GM18909 (cell line): ENCODE measurements around the gene RHOB.

ENCODE experiments used
- ATAC-seq: cut with Tn5 transposase; IDR thresholded peaks from one replicate; pipeline ENCODE4 v1.9.1; 2021; ENCODE audit warnings: mild to moderate bottlenecking; ENCODE audit not compliant: unreplicated experiment, poor library complexity

RHOB gene

DNA sequence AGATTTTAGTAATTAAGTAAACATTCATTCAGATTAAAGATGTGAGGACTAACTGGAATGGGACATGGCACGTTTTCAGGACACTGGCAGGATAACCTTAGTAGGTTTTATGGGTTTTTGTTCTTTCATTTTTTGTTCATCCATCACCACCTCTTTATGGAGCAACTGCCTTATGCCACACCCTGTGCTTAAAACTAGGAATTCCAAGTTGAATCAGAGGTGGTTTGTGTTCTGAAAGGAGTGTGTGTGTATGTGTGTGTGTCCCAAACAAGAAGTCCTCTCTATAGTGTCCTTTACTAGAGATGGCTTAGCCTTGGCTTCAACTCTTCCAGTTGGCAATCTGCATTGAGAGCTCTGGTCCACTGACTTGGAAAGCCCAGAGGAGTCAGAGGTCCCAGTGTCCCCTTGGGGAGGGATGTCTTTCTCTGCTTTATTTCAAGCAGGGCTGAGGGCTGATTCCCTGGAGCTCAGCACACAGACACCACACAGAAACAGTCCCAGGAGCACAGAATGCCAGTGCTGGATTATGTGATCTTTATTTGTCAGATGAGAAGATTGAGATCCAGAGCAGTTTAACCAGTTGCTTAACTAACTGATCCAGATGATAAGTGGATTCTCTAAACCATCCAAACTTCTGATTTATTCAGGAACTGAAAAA is 25.2 kb downstream of the RHOB start:
- ATAC-seq, result no peak

DNA sequence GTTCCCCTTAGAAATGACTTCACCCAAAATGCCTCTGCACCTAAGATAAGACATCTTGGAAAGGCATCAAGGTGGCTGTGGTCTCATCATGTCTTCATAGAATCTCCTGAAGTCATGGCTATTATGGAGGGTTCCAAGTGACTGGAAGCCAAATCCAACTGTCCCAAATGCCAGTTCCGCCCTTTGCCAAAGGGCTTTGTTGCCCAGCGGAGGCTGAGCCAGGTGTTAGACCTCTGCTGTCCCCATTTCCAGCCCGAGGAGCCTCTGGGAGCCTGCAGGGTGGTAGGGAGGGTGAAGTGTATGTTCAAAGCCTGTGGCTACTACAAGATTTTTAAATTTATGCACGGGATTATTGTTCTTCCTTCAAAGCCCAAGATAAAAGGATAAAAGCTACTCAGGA is 25.7 kb downstream of the RHOB start:
- no peak for ATAC-seq

DNA sequence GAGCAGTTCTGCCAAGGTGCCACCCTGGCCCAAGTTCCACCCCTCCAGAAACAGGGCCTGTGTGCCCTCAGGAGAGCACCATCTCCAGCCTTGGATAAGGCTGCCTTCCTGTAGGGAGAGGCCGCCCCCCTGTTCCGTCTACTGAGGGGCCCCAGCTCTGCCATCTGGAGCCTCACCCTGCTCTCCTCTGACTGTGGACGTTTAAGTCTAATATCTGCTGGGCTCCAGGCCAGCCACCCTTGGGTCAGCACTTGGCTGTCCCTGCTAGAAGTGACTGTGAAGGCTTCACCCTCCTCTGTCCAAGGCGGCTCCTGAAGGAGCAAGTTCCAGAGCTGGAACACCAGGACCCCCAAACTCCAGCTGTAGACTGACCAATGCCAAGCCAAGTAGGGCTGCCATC is 26.3 kb downstream of the RHOB start:
- ATAC-seq, result no peak

DNA sequence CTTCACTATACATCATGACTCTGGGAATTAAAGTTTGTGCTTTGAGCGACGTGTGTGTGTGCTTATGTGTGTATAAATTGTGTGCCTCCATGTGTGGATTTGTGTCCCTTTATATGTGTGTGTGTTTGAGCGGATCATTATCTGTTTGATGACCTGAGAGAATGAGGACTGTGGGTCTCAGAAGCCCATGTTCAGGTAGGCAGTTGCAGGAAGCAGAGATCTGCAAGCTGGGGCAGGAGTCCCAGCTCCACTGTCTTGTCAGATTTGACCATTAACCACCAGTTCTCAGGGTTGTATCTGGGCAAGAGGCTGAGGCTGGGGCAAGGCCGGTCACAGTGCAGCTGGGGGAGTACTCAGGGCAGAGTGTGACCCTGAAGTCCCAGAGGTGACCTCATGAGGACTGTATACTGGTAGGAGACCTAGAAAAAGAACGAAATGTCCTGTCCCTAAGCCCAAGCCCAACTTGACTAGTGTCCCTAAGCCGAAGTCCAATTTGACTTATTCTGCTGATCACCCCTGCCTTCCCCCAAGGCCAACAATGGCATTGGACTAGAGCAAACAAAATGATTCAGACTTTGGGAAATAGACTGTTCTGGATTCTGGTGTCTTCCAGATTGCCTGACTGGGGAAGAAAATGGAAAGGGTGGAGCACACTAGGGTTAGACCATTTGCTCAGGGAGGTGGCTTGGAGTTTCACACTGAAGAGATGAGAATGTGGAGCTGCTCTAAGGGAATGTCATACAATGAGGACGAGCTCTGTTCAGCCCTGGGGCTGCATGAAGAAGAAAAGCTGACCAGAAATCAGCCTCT is 28.1 kb downstream of the RHOB start:
- ATAC-seq, result no peak

DNA sequence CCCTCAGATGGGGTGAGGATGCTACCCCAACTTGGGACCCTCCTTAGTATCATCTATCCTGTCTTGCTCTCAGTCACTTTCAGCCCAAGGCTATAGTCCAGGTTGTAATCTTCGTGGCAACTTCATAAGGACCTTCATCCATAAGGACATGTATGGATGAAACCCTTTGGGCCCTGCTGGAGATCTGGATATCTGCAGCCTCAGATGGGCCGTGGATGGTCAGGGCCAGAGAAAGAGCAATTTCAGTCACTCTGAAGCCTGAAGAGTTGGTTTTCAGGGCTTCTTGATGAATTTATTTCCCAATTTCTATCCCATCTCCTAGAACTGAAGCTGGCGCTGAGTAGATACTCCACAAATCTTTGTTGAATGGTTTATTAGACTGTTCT is 28.7 kb downstream of the RHOB start:
- ATAC-seq, result no peak

DNA sequence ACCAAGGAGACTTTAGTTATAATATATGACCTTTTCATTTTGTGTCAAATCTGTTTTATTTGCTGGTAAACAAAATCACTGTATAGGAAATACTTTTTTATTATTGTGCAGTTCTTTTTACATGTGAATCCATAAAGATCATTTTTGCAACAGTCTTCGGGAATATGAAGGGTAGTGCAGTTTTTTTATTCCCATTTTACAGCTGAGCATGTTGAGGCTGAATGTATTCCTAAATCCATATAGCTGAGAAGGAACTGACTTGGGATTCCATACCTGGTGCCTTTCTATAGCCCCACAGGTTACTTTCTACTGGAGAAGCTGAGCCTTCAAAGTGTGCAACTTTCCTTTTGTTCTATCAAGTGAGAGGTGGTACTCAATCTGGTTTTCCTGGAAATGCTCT is 29.6 kb downstream of the RHOB start:
- ATAC-seq, result no peak

DNA sequence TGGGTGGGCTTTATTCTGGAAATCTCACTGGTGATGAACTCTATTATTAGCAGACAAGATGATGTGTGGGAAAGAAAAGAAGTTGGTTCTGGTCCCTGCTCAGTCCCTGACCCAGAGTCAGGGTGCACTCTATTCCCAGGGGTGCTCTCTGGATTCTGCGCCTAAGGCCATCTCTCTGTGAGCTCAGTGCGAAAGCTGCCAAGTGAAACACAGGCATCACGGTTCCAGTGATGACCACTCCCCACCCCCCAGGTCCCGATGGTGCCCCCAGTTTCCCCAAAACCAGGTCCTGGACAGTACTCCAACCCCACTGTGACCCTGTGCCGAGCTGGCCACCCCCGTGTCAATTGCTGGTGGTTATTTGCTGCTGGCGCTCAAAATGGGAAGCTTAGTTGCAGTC is 30.1 kb downstream of the RHOB start:
- ATAC-seq, result no peak

DNA sequence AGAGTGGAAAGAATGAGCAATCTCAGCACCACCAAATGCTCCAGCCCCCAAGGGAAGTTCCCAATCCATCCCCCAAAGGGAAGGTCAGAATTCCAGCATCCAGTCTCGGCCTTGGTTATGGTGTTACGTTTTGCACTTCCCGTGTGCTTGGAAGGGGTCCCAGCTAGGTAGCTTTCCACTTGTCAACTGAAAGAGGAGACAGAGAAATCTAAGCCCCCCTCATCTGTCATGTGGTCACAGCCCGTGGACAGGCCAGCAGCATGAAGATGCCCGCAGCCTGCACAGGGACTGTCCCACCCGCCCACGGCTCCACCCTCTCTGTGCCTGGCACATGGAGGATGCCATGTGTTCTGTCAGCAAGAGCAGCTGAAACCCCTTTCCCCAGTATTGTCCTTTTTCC is 32.1 kb downstream of the RHOB start:
- no peak for ATAC-seq

DNA sequence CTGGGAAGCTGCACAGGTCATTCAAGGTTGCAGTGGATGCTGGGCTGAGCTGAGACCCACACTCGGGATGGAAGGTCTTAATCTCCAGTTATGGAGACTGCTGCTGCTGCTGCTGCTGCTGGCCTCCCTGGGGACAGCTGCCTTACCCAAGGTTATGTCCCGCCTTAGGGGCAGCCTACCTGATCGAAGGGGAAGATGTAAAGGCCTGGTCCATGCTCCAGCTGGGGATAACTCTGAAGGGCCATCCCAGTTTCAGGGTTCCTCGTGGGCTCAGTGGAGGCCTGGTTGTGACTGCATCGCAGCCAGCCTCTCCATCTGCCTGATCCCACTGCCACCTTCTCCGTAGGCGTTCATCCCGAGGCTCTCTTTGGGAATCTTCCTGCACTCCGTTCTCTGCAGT is 33.0 kb downstream of the RHOB start:
- no peak for ATAC-seq

DNA sequence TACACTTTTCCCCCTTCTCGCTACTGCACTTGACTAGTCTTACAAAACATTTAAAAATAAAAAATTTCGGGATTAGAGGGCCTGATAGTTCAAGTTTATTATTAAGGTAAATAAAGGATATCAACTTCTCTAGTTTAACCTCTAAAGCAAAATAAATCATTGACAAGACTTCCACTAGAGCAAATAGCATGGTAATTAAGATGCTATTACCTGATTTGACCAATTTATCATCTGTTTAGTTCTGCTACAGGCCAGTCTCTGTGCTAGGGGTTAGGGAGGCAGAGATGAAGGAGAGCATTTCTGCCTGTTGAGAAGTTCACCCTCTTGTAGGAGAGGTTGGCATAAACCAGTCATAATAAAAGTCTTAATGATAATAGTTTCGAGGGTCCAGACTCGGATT is 34.0 kb downstream of the RHOB start:
- no peak for ATAC-seq

DNA sequence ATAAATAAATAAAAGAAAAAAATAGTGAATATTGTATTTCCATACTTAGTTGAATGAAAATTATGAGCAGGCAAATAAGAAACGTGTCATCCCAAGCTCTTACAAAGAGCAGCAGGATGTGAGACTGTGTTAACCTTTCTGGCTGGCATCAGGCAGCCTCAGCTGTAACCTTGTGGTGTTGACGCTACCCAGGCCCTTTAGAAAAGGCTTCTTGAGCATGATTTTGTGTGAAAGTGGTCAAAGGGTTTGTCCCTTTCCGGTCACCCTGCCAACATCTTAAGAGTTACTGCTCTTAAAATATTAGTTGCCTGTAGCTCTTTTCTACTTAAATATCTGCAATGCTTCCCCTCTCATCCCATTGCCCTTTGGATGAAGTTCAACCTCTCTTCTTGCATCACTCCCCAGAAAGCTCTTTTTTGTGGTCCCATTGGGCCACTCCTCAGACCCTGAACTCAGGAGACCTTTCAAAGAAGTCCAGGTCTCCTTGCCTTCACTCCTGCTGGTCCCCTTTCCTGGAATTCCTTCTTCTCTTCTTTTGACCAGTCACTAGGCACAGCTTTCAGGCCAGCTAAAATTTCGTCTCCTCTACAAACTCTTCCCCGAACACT is 35.0 kb downstream of the RHOB start:
- ATAC-seq, result no peak

DNA sequence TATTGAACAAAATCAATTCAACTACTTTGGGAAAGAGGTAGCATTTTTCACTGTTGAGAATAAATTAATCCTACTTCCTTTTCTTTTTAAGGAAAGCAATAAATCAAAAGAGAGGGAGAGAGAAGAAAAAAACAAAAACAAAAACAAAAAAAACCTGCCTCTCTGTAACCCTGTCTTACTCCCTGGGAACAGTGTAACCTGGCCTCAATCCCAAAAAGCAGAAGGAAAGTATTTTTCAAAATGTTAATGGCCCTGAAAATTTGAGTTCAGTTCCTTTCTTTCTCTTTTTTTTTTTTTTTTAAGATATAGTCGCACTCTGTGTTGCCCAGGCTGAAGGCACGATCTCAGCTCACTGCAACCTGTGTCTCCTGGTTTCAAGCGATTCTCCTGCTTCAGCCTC is 35.9 kb downstream of the RHOB start:
- no peak for ATAC-seq

DNA sequence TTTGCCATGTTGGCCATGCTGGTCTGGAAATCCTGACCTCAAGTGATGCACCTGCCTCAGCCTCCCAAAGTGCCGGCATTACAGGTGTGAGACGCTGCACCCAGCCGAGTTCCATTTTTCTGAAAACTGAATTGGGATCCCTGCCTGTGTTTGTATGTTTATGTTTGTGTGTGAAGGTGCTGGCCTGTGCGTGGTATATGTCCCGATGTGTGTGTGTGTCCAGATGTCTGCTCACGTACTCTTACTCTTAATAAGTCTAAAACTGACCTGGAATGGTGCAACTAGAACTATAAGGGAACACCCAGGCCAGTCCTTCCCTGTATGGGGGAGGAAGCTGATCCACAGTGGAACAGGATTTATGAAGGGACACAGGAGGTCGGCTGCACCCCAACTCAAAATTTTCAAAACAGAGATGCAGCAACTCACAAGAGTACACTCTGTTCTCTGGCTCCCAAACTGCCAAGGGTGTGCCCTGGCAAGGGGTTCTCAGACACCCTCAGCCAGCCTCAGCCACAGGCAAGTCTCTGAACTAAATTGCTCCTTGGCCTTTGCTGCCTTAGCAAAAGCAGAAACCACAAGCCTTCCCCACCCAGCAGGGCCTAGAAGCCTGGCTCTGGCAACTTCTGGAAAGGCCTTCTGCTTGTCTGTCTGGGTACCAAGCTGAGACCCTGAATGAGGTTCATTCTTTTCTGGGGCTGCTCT is 36.5 kb downstream of the RHOB start:
- no peak for ATAC-seq

DNA sequence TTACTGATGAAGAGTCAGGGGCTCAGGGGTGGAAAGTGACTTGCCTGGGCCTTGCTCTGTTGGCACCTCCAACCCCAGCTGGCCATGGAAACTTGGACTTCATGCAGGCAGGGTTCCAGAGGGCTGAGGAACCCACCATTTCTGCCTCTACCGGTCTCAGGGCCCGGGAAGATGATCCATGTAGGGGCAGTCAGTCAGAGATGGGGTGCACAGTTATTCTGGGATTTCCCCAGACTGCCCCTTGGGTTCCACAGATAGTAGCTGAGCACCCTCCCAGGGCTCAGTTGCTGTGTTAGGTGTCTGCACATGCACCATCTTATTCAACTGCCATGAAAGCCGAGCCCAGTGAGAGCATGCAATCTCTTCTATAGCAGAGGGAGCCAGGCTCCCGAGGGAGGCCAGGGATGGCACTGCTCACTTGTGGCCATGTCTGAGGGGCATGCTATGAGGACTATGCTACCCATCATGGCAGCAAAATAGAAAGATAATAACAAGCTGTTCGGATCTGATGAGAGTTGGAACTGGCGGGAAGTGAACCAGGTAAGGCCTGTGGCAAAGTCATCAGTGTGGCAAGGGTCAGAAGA is 37.3 kb downstream of the RHOB start:
- no peak for ATAC-seq

DNA sequence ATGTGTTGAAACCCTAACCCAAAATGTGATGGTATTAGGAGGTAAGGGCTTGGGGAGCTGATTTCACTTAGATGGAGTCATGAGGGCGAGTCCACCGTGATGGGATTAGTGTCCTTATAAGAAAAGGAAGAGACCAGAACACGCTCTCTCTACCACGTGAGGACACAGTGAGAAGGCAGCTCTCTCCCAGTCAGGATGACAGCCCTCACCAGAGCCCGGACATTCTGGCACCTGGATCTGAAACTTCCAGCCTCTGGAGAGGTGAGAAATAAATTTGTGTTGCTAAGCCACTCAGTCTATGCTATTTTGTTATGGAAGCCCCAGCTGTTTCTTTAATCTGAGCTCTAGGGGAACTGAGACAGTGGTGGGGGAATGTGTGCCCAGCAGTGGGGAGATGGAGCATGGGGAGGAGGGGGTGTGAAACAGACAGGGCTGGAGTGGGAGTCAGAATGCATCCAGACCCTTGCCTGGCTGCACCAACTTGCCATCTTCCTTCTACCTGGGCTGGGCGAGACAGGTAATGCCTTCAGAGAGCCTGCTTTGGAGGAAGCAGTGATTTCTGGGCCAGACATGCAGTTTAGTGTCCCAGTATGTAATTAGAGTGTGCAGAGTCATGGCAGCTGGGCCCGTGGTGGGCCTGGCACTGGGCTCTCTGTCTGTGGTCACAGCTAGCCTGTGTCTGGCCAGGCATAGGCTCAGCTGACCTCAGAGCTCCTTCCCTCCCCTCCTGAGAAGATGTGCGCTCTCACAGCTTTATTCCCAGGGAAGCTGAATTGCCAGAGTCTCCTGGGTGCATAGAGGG is 38.1 kb downstream of the RHOB start:
- no peak for ATAC-seq

DNA sequence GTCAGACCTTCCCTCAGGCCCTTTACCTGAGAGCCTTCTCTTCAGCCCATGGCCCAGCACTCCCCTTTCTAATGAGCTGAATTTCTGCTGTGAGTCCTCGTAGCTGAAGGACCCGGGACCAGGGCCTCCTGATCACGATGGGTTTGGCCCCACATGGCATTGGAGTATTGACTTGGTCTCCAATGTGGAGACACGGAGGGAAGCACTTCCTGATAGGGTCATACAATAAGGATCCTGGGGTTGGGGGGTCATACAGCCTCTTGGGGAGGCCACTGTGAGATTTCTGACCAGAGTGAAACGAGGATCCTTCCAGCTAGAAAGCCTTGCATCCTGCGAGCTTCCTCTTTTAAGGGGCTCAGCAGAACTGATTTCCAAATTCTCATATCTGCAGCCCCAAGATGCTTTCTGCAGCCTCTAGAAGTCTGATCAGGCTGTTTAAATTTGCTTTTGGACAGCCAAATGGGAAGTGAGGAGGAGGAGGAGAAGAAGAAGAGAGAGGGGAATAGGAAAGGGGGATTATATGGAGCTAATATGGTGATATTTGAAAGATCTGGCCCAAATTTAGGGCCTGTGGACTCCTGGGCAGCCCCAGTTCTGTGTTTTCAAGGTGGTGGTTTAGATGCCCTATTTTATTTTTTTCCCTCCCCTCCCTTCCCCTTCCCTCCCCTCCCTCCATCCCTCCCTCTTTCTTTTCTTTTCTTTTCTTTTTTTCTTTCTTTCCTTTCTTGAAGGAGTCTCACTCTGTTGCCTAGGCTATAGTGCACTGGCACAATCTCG is 38.9 kb downstream of the RHOB start:
- ATAC-seq, result no peak

DNA sequence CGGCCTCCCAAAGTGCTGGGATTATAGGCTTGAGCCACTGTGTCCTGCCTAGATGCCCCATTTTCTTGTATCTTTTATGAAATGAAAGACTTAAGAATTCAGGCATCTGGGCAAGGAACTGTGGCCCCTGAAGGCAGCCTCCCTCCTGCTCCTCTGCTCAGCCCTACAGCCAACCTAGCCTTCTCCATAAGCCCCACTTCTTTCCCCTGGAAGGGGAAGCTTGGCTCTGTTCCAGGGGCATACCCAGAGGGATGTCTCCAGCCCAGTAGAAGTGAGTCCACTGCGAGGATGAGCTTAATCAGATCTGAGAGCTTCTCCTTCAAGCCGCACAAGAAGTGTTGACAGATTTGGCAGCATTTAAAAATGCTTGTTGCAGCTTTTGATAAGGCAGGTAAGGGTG is 39.7 kb downstream of the RHOB start:
- ATAC-seq, result no peak

DNA sequence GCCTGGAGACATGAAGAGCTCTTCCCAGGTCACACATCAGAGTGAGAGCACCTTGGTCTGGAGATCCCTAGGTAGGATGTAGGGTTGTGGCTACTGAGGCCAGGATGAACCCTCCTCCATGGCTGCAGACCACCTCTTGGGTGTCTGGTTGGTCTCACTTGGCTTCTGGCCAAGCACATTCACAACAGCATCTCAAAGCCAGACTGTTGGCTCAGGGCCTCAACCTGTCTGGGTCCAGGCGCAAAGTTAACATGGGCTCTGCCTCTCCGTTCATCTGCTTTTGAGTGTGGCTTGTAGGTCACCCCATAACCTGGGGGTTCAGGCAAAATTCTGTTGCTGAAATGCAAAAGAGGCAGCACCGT is 40.1 kb downstream of the RHOB start:
- no peak for ATAC-seq

DNA sequence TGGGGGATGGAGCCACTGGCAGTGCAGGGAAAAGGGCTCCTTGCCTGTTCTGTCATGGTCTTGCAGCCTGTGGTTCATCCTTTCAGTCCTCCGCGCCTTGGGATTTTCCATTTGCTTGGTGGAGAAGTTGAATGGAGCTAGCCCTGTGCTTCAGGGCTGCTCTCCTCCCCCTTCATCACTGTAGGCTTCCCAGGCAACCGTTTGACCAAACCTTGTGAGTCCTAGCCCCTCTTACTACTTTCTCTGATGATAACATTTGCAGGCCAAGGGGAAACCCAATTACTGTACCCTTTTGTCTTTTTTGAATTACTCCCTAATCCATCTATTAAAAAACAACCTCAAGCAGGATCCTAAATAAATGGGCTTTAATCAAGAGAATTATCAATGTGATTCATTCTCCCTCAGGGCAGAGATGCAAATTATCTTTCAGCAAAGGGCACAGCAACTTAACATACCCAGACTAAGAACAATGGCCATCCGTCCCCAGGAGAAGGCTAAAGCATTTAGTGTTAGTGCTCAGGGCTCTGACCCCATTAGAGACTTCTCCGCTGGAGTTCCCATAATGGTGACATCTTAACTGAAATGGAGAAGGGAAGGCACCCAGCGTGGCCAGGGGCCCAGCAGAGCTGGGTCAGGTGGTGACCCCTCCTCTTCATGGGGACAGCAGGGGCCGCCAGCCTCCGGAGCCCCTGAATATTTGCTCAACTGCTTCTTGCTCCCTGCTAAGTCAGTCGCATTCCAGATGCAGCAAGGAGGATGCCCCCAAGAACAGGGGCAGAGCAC is 40.7 kb downstream of the RHOB start:
- no peak for ATAC-seq
